8988T (cell line): Measurements from ENCODE around the gene SEBOX.

Experiments used
- DNase-seq: peaks from one replicate; pipeline ENCODE4 v3.0.0; 2011

Gene SEBOX

DNA sequence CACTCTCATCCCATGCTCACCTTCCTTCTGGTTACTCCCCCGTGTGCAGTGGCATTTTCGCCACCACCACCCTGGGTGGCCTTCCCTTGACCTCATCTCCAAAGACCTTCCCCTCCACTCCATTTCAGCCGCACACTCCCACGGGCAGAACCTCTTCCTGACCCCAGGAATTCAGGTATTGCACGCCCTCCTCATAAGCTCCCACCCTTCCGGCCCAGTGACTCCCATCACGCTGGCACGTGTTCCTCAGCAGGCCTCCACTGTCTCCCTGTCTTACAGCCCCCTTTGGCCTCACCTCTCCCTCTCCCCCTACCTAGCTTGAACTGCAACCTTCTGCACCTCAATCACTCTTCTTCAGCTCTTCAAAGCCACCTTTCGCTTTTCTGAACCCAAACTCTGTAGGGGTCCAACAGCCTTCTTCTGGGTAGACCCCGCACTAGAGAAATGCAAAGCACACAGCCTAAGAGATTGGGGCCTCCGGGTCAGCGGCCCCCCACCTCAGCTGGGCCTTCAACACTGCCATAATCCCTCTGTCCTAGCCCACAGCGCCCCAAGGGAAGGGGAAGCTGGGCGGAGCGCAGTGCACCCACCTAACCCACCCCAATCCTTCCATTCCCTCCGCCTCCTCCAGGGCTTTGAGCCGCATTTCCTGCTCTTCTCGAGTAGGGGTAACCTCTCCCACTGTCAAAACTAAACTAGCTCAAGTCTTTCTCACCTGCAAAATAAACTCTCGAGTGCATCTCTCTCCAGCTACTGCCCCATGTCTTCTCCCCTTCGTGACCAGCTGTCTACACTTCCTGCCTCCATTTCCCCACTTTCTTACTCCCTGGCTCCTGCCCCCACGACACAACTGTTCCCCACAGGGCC lies 47.7 kb downstream of the SEBOX start:
- DNase-seq = no peak

DNA sequence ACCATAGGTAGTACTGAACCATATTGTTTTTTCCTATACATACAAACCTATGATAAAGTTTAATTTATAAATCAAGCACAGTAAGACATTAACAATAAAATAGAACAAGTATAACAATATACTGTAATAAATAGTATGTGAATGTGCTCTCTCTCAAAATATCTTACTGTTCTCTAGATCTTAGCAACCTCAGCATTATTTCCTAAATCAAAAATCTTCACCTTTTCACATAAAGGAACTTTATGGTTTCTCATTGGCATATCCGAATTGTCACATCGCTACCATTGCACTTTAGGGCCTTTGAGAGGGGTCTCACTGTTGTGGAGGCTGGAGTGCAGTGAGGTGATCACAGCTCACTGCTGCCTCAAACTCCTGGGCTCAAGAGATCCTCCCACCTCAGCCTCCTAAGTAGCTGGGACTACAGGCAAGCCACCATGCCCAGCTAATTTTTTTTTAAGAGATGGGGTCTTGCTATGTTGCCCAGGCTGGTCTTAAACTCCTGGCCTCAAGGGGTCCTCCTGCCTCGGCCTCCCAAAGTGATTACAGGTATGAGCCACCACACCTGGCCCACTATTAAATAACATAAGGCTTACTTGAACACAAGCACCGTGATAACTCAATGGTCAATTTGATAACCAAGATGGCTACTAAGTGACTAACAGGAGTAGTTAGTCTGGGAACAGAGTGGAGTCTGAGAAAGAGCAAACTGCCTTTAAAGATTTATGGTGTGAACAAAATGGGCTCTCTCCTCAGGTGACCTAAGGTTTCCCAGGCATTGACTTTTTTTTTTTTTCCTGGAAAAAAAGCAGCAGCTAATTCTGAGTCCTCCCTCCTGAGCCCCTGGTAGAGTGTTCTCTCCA lies 48.9 kb downstream of the SEBOX start:
- DNase-seq = no peak

DNA sequence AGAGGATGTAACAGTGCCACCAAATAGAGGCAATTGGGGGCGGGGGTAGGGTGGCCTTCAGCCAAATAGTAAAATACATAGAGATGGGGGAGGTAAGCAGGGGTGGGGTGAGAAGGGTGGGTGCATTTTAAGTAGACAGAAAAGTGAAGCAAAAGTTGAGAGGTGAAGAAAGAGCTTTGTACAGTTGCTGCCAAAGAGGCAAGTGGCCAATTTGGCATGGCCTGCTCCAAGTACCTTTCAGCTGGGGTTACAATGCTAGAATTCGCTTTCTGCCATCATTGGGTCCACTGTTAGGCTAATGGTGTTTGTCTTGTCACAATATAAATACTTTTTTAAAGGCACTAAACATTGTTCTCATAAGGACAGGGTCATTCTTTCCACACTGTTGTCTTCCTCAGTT lies 51.2 kb downstream of the SEBOX start:
- DNase-seq = no peak
